HG02973 (cell line): ENCODE measurements around the gene GPR17.

ENCODE experiments used
- ATAC-seq: cut with Tn5 transposase; IDR thresholded peaks from one replicate; pipeline ENCODE4 v1.9.1; 2021; ENCODE audit warnings: moderate library complexity; ENCODE audit not compliant: unreplicated experiment

GPR17 gene

DNA sequence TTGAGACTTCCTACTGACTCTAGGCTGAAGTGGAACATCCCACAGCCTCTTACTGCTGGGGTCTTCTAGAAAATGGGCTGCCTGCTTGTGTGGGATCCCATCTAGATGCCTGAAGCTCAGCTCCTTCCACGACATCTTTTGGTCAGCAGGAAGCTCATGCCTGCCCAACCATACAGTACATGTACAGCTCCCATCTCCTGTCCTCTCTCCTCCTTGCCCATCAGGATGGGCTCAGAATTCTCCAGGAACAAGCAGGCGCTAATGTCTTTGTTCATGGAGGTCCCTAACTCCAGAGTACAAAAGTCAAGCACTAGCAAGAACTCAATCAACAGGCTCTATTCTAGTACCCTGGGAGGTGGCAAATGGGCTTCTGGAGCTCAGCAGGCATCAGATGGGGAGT is 31.7 kb upstream of the GPR17 start:
- ATAC-seq, result no peak

DNA sequence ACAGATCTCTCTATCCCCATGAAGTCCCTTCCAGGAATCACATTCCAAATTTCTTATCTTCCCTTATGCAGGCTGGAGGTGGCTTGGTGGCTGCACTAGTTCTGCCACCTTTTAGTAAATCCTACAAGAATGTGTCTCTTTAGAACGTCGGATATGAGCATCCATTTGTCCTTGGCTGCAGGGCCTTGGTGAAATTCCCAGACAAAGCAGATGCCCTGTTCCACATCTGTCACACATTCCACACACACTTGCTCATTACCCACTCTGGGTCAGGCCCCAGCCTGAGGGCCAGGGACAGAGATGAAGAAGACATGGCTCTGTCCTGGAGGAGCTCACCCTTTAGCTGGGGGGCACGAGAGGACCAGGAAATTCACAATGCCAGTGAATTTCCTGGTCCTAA is 31.2 kb upstream of the GPR17 start:
- ATAC-seq, result no peak

DNA sequence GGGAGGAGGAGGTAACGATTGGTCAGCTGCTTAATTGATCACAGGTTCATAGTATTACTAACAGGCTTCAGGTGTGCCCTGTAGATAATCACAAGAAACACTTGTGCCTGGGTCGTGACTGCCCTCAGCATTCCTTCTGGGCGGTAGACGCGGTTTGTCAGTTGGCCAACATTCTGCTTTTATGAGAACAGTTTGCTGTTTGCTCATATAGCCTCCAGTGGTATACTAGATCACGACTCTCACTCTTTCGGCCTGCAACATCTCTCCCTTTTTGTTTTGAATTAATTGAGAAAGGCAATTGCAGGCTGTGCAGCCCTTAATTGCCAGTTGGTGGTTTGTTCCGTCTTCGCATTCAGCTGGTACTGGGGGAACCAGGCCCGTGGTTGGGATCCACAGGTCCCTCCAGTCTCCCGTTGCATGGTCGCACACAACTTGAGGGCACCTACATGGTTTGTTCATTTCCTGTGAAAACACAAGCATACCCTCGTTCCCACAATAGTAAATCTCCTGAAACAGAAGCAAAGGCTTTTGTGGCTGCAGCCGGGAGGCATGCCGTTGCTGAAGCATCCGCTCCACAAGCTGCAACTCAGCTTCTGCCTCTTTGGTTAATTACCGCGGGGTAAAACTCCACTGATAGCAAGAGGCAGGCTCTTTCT is 30.3 kb upstream of the GPR17 start:
- ATAC-seq, result no peak

DNA sequence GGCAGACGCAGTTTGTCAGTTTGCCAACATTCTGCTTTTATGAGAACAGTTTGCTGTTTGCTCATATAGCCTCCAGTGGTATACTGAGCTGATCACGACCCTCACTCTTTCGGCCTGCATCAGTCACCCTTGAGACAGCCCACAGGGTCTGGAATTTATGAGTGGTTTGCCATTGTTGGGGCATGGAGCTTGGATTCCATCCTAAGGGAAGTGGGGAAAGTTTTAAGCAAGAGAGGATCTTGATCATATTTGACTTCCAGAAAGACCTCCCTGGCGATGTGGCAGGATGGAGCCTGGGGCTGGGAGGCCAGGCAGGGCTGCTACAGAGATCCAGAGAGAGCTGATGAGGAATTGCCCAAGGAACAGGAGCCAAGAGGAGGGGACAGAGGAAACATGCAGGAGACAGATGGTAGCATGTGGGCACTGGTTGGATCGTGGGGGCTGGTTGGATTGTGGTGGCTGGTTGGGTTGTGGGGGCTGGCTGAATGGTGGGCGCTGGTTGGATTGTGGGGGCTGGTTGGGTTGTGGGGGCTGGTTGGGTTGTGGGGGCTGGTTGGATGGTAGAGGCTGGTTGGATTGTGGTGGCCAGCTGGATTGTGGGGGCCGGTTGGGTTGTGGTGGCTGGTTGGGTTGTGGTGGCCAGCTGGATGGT is 27.3 kb upstream of the GPR17 start:
- no peak for ATAC-seq

DNA sequence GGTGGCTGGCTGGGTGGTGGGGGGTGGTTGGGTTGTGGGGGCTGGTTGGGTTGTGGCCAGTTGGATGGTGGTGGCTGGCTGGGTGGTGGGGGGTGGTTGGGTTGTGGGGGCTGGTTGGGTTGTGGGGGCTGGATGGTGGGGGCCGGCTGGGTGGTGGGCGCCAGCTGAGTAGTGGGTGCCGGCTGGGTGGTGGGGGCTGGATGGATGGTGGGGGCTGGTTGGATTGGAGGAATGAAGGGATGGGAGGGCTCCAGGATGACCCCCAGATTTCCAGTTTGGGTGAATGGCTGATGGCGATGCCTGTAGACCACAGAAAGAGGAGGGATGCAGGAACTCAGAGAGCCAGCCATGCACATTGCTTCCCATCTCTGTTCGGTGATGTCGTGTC is 26.8 kb upstream of the GPR17 start:
- ATAC-seq, result no peak

DNA sequence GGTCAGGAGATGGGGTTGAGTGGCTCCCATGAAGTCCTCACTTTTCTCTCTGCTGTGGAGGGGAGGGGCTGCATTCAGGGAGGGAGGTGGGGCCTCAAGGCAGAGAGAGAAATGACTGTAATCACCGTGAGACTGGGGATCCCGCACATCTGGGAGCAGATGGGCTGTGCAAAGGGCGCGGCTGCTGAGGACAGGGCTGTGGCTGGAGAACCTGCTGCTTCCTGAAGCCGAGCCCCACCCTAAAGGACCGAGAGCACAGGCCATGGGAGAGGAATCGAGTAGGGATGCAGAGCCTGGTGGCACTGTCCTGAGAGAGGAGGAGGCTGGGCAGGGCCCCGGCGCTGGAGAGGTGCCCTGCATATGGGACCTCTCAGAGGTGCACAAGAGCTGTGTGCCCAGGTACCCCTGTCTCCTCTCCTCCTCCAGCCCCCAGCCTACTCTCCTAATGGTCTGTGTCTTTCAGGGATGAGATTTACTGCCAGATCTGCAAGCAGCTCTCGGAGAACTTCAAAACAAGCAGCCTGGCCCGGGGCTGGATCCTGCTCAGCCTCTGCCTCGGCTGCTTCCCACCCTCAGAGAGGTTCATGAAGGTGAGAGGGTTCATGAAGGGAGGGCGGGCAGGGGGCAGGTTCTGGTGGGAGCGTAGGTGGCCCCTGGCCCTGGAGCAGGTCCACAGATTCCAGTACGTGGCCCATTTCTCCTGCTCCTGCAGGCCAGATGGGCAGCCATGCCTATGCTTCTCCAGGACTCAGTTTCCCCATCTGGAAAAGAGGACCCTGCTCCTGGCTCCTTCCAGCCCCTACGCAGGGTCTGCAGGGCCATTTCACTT is 25.9 kb upstream of the GPR17 start:
- ATAC-seq, result no peak

DNA sequence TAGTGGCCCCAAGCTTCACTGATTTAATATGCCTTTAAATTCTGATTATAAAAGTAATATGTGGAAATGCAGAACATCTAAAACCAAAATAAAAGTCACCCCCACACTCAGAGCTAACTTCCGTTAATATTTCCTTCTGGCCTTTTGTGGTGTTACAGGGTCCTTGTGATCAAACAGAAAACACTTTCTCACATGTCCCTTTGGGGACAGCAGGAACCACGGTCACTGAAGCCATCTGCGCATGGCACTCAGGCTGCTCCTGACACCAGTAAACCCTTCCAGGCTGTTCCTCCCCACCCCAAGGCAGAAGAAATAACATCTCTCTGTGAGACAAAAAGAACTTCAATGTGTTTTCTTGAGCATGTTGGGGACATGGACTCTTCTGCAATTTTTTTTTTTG is 25.1 kb upstream of the GPR17 start:
- no peak for ATAC-seq

DNA sequence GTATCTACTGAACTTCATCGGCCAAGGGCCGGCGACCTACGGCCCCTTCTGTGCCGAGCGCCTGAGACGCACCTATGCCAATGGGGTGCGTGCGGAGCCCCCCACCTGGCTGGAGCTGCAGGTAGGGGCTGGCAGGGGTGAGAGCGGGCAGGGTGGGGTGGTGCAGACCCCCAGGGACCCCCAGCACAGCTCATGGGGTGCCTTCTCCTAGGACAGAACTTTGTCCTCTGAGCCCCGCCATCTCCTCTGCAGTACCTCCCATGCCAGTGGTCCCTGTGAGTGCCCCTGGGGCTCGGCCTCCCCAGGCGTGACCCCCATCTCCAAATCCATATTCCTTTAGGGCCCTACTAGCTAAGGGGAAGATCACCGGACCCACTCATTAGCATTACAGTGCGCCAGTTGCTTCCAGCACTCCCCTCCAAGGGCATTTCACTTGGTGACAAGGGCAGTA is 23.9 kb upstream of the GPR17 start:
- no peak for ATAC-seq

DNA sequence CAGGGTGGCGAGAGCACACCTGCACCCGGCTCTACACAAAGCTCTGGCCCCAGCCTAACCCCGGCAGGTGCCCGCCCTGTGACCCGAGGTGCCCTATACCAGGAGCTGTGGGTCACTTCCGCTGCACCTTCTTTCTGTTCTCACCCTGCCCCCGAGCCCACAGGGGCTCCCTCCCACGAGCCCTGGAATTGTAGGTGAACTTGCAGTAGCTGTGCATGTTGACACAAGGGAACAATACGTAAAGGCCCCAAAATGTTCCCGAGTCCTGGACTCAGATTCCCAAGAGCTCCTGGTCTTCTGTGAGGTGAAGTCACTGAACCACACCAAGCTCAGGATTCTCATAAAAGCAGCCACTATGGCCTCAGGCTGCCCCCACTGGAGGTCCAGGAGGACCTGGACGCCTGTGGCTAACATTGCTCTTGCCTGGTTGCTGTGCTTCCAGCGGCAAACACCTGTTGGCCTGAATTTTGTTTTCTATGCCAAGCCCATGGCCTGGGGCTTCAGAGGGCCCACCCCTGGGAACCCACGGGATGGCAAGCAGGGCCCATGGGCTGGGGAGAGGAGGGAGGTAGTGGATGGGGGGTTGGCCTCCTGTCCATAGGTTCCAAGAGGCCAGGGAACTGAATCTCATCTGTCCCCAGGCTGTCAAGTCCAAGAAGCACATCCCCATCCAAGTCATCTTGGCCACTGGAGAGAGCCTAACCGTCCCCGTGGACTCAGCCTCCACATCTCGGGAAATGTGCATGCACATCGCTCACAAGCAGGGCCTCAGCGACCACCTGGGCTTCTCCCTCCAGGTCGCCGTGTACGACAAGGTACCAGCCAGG is 23.2 kb upstream of the GPR17 start:
- ATAC-seq, result no peak

DNA sequence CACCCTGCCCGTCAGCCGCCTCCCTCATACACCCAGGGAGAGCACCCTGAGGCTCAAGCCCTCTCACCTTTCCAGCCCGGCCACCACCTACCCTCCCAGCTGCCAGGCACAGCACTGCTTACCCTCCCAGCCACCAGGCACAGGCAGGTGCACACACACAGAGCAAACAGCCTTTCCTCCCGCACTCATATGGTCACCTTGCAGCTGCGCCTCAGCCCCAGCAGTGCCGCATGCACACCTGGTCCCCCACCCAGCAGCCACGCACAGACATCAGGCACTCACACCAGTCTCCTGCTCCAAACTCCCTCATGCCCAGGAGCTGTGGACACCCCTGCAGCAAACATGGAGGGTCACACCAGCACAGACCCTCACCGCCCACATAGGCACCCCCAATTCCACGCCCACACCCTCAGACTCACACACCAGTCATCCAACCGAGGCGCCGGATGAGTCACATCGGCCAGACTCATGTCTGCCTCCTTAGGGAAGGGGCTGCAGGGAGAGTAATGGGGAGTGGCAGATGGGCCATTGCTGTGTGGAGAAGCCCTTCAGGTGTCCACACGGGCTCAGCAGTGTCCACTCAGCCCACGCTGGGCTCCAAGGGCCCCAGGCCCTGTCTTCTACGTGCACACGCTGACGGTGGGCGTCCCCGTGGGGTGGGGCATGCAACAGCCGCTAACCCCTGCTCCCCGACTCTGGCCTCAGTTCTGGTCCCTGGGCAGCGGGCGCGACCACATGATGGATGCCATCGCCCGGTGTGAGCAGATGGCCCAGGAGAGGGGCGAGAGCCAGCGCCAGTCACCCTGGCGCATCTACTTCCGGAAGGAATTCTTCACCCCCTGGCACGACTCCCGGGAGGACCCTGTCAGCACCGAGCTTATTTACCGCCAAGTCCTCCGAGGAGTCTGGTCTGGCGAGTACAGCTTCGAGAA is 22.3 kb upstream of the GPR17 start:
- ATAC-seq, result no peak

DNA sequence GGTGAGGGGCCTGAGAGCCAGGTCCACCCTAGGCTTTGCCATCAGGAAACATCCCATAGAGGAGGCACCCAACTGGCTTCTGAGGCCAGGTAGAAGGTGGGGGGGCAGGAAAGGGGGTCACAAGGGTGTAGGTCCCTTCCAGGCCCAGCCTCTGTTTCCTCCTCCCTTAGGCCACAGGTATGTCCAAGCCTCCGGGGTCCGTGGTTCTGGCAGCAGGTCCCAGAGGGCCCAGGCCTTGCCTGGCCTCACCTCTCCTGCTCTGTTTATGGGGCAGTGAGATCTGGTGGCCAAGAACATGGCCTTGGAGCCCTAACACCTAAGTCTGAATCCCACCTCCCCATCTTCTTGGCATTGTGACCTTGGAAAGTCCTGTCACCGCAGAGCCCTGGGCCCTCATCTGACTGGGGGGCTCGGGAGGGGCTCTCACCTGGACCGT is 21.6 kb upstream of the GPR17 start:
- no peak for ATAC-seq

DNA sequence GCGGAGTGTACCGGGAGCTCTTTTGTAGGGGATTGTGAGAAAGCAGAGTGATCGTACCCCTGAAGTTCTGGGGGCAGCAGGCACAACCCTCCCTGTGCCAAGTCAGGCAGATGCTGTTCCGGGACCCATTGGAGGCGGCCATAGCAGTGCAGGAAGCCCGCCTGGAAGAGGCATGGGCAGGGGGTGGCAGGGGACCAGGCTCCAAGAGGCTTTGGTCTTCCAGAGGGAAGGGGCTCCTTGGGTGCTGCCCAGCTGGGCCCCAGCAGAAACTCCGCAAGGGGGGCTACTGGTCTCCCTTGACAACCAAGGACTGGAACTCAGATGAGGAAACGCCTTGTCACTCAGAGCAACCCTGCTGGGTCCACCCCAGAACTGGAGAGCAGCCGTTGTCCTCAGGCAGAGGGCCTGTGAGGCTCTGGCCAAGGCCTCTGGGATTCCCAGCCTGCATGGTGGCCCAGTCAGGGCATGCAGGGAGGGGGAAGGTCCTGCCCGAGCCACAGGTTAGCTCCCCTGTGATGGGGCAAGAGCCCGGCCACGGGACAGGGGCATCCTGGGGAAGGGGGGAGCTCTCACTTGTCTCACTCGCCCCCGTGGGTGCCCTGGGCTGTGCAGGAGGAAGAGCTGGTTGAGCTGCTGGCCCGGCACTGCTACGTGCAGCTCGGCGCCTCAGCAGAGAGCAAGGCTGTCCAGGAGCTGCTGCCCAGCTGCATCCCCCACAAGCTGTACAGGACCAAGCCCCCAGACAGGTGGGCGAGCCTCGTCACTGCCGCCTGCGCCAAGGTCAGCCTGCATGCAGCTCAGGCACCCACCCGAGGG is 21.0 kb upstream of the GPR17 start:
- ATAC-seq, result no peak

DNA sequence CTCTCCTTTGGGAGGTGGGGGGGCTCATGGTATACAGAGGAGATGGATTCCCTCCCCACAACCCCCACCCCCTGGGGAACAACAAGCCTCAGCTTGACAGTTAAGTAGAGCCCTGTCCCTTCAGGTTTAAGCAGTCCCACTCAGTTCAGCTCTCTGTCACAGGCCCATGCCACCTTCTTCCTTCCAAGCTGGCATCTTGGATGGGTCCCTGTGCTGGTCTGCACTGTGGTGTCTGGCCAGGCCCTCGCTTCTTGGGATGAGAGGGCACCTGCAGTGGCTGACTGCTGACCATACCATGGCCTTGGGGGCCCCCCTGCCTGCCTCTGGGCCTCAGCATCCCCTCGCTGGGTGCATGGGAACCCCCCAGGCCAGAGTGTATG is 20.4 kb upstream of the GPR17 start:
- ATAC-seq, result no peak

DNA sequence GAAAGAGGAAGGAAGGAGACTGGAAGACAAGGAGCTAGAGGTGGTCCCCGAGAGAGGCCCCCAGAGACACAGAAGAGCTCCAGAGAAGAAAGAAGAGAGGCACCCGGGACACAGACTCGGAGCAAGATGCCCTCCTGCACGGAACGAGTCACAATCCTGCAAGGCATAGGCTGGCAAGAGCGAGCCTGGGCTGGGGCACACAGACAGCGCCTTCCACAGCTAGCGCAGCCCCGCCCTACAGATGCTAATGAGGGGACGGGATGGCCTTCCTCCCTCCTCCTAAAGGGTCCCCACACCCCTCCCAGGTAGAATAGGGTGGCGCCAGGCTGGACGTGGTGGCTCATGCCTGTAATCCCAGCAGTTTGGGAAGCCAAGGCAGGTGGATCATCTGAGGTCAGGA is 19.8 kb upstream of the GPR17 start:
- no peak for ATAC-seq

DNA sequence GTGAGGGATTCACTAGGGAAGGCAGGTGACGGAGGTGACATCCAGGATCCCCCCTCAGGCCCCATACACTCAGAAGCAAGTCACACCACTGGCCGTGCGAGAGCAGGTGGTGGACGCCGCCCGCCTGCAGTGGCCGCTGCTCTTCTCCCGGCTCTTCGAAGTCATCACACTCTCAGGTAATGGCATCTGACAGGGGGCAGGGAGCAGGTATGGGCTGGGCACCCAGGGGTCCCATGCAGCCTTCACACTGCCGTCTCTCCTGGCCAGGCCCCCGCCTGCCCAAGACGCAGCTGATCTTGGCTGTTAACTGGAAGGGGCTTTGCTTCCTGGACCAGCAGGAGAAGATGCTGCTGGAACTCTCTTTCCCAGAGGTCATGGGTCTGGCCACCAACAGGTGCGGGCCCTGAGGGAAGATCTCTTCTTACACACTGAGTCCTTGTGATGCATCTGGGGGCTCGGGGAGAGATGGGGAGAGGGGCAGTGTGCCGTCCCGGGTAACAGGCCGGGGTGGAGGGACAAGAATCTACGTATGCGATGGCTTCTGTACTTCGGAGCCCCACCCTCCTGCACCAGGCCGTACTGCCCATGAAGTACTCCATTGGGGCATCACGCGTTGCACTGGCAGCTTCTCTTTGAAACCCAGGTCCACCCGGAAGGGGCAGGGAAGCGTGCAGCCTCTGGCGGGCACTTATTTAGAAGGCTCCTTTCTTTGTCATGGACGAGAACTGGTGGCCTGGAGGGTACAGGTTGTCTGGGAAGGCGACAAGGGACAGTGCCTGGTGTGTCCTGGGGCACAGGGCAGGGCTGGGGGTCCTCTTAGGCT is 18.8 kb upstream of the GPR17 start:
- no peak for ATAC-seq

DNA sequence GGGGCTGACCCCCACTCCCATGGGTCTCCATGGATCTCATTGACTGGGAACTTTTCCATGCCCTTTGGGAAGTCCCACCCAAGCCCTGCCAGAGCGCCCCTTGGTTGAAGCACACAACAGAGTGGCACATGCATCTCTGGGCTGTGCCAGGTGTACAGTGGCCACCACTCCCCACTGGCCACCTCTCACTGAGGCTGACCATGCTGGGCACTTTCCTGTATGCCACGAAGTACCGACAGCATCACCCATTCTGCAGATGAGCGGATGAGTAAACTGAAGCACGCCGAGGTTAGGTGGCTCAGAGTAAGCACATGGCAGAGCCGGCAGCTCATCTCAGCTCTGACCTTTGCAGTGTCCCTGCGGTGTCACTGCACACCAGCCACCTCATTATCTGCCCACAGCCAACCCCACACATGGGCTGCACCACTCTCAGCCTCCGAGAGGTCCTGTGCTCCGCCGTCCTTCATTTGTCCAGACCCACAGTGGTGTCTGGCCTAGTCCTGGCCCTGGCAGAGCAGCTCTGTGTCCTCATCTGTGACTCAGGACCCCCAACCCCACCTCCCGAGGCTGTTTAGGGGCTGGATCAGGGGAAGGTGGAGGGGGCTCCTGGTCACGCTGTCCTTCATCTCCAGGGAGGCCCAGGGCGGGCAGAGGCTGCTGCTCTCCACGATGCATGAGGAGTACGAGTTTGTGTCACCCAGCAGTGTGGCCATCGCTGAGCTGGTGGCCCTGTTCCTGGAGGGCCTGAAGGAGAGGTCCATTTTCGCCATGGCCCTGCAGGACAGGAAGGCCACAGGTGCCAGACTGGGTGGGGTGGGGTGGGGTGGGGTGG is 18.0 kb upstream of the GPR17 start:
- ATAC-seq, result no peak

DNA sequence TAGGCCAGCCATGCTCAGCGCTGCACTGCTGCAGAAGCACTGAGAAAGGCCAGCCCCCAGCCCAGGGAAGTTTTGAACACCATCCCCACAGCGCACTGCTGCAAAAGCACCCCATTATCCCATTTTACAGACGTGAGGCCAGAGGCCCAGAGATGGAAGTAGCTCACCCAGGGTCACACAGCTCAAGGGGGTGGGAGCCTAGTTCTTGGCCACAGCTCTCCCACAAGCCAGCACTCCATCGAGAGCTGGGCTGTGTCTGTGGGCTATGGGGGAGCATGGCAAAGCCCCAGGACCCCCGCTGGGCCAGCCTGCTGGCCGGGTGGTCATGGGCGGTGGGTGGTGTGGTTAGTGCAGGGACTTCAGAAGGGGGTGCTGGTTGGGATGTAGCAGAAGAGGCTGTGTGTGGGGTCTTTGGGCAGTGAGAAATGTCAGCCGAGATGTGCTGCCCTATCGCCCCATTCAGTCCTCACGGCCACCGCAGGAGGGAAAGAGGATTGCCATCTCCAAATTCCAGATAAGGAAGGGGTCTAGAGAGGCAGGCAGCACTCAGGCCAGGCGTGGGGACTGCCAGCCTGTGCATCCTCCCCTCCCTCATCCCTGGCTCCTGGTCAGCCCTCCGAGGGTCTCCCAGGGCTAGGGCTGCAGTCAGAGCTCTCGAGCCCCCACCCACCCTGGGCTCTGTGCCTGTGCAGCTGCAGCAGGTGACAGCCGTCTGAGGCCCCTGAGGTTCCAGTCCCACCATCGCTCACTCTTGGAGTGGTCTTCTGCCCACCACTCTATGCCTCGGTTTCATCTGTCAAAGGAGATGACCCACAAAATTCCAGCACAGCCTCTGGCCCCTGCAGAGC is 17.0 kb upstream of the GPR17 start:
- ATAC-seq, result no peak
